ENCODE measurements around the gene LRRC30.
"Not testable (repeated sequence)": the region's sequence is repeated elsewhere in the genome, so short reads cannot be mapped to it uniquely, and the experiment has no call there.

LRRC30 gene

GRCh38 chr18:7230626-7231349 lies at the start of gene LRRC30:
Gene LRRC30 (plus strand): TSS chr18:7231089. CDS start chr18:7231139, 50 bp downstream.
- H3K9me3 ChIP-seq (ENCODE audit: control insufficient read depth, low read depth, low read length) = no peaks in the 10 kb centered on the region
- no peaks in the 10 kb centered on the region for H3K36me3 ChIP-seq (ENCODE audit: control insufficient read depth, low read depth, low read length)
- H3K4me1 ChIP-seq (ENCODE audit: control insufficient read depth, low read depth, low read length) = no peaks in the 10 kb centered on the region
- H3K9ac ChIP-seq (ENCODE audit: low read length) = no peak within 1 kb of the TSS
- H3K27ac ChIP-seq (ENCODE audit: low read length) = no peak within 1 kb of the TSS
- no peak within 1 kb of the TSS for H3K4me3 ChIP-seq (ENCODE audit: low read length)
- no peaks in the 10 kb centered on the region for H3K27me3 ChIP-seq (ENCODE audit: control insufficient read depth, insufficient read depth, low read length)

DNA sequence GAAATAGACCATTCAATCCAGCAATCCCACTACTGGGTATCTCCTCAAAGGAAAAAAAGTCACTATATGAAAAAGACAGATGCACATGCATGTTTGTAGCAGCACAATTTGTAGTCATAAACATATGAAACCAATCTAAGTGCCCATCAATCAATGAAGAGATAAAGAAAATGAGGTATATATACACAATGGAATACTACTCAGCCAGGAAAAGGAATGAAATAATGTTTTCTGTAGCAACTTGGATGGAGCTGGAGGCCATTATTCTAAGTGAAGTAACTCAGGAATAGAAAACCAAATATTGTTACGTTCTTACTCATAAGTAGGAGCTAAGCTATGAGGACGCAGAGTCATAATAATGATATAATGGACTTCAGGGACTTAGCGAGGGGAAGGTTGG lies 45.2 kb upstream of the LRRC30 start:
- Histone ChIP-seq H3K9ac (ENCODE audit: low read length) (no peak overlapping the region), H3K9me3 (ENCODE audit: control insufficient read depth, low read depth, low read length) (no peaks in the 10 kb centered on the region), H3K27me3 (ENCODE audit: control insufficient read depth, insufficient read depth, low read length) (no peaks in the 10 kb centered on the region), H3K36me3 (ENCODE audit: control insufficient read depth, low read depth, low read length) (no peaks in the 10 kb centered on the region), H3K4me3 (ENCODE audit: low read length) (no peak overlapping the region), H3K4me1 (ENCODE audit: control insufficient read depth, low read depth, low read length) (no peaks in the 10 kb centered on the region), H3K27ac (ENCODE audit: low read length) (no peak overlapping the region)

DNA sequence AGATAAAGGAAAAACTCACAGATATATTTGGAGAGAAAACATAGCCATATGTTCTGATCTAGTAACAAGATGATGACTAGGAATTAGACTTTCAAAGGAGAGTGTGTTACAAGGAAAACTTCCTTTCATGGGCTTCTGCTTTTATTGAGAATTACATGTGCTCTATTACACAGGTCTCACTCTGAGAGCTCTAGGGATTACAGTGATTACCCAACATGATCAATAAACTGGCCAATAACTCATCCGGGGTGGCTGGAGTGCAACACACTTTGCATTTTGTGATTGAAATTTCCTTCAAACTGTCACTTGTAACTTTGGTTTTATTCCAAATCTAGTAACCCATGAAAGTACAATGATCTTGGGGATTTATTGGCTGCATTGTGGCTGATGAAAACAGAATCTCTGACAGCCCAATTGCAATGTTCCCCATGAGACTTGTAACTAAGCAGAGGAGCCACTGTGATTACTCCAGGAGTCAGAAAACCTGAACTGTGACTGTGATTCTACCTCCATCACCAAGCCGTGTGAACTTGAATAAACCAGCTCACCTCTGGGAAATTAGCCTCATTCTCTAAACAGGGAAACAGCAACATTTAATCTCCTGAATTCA lies 40.2 kb upstream of the LRRC30 start:
- H3K36me3 ChIP-seq (ENCODE audit: control insufficient read depth, low read depth, low read length) = no peaks in the 10 kb centered on the region
- no peaks in the 10 kb centered on the region for H3K9me3 ChIP-seq (ENCODE audit: control insufficient read depth, low read depth, low read length)
- no peak overlapping the region for H3K27ac ChIP-seq (ENCODE audit: low read length)
- H3K4me1 ChIP-seq (ENCODE audit: control insufficient read depth, low read depth, low read length) = no peaks in the 10 kb centered on the region
- H3K27me3 ChIP-seq (ENCODE audit: control insufficient read depth, insufficient read depth, low read length) = no peaks in the 10 kb centered on the region
- H3K4me3 ChIP-seq (ENCODE audit: low read length) = no peak overlapping the region
- no peak overlapping the region for H3K9ac ChIP-seq (ENCODE audit: low read length)

- H3K9me3 ChIP-seq (ENCODE audit: control insufficient read depth, low read depth, low read length) = no peaks in the 10 kb centered on the region
- H3K4me1 ChIP-seq (ENCODE audit: control insufficient read depth, low read depth, low read length) = no peaks in the 10 kb centered on the region
- H3K9ac ChIP-seq (ENCODE audit: low read length) = no peak overlapping the region
- no peaks in the 10 kb centered on the region for H3K36me3 ChIP-seq (ENCODE audit: control insufficient read depth, low read depth, low read length)
- no peak overlapping the region for H3K27ac ChIP-seq (ENCODE audit: low read length)
- H3K4me3 ChIP-seq (ENCODE audit: low read length) = no peak overlapping the region
- no peaks in the 10 kb centered on the region for H3K27me3 ChIP-seq (ENCODE audit: control insufficient read depth, insufficient read depth, low read length)
These were observed 39.2 kb upstream of the LRRC30 start for GRCh38 chr18:7191736-7192135.

- no peaks in the 10 kb centered on the region for H3K36me3 ChIP-seq (ENCODE audit: control insufficient read depth, low read depth, low read length)
- no peaks in the 10 kb centered on the region for H3K27me3 ChIP-seq (ENCODE audit: control insufficient read depth, insufficient read depth, low read length)
- no peaks in the 10 kb centered on the region for H3K9me3 ChIP-seq (ENCODE audit: control insufficient read depth, low read depth, low read length)
- H3K4me3 ChIP-seq (ENCODE audit: low read length) = no peak overlapping the region
- no peaks in the 10 kb centered on the region for H3K4me1 ChIP-seq (ENCODE audit: control insufficient read depth, low read depth, low read length)
- H3K9ac ChIP-seq (ENCODE audit: low read length) = no peak overlapping the region
- H3K27ac ChIP-seq (ENCODE audit: low read length) = no peak overlapping the region
These were observed 35.6 kb upstream of the LRRC30 start for GRCh38 chr18:7195266-7195665.

- Histone ChIP-seq H3K27me3 (ENCODE audit: control insufficient read depth, insufficient read depth, low read length) (no peaks in the 10 kb centered on the region), H3K9ac (ENCODE audit: low read length) (no peak overlapping the region), H3K9me3 (ENCODE audit: control insufficient read depth, low read depth, low read length) (no peaks in the 10 kb centered on the region), H3K4me3 (ENCODE audit: low read length) (no peak overlapping the region), H3K27ac (ENCODE audit: low read length) (no peak overlapping the region), H3K4me1 (ENCODE audit: control insufficient read depth, low read depth, low read length) (no peaks in the 10 kb centered on the region), H3K36me3 (ENCODE audit: control insufficient read depth, low read depth, low read length) (no peaks in the 10 kb centered on the region)
These were observed 34.5 kb upstream of the LRRC30 start for GRCh38 chr18:7196421-7196820.

- no peaks in the 10 kb centered on the region for H3K27me3 ChIP-seq (ENCODE audit: control insufficient read depth, insufficient read depth, low read length)
- no peaks in the 10 kb centered on the region for H3K9me3 ChIP-seq (ENCODE audit: control insufficient read depth, low read depth, low read length)
- no peak overlapping the region for H3K9ac ChIP-seq (ENCODE audit: low read length)
- no peak overlapping the region for H3K27ac ChIP-seq (ENCODE audit: low read length)
- no peaks in the 10 kb centered on the region for H3K4me1 ChIP-seq (ENCODE audit: control insufficient read depth, low read depth, low read length)
- no peaks in the 10 kb centered on the region for H3K36me3 ChIP-seq (ENCODE audit: control insufficient read depth, low read depth, low read length)
- no peak overlapping the region for H3K4me3 ChIP-seq (ENCODE audit: low read length)
These were observed 33.0 kb upstream of the LRRC30 start for GRCh38 chr18:7197854-7198253.

GRCh38 chr18:7198326-7198725 lies 32.6 kb upstream of the LRRC30 start:
- Histone ChIP-seq H3K4me3 (ENCODE audit: low read length) (no peak overlapping the region), H3K27me3 (ENCODE audit: control insufficient read depth, insufficient read depth, low read length) (no peaks in the 10 kb centered on the region), H3K4me1 (ENCODE audit: control insufficient read depth, low read depth, low read length) (no peaks in the 10 kb centered on the region)

DNA sequence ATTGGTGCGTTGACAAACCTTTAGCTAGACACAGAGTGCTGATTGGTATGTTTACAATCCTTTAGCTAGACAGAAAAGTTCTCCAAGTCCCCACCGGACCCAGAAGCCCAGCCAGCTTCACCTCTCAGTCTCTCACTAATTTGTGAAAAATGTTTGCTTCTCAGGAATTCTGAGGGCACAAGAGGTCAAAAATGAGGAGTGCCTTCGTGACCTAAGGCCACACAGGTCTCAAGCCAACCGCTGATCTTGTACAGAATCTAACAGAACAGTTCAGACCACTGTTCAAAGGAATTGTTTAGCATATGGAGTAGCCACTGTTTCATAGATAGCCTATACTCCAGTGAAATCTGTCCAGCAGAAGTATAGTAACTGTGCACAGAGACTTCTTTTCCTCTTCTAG lies 29.8 kb upstream of the LRRC30 start:
- no peak overlapping the region for H3K4me3 ChIP-seq (ENCODE audit: low read length)
- H3K27ac ChIP-seq (ENCODE audit: low read length) = no peak overlapping the region
- no peaks in the 10 kb centered on the region for H3K9me3 ChIP-seq (ENCODE audit: control insufficient read depth, low read depth, low read length)
- H3K4me1 ChIP-seq (ENCODE audit: control insufficient read depth, low read depth, low read length) = no peaks in the 10 kb centered on the region
- no peak overlapping the region for H3K9ac ChIP-seq (ENCODE audit: low read length)
- H3K36me3 ChIP-seq (ENCODE audit: control insufficient read depth, low read depth, low read length) = no peaks in the 10 kb centered on the region
- H3K27me3 ChIP-seq (ENCODE audit: control insufficient read depth, insufficient read depth, low read length) = no peaks in the 10 kb centered on the region

More at GRCh38 chr18:7198326-7198725, 32.6 kb upstream of the LRRC30 start:
- Histone ChIP-seq H3K9me3 (ENCODE audit: control insufficient read depth, low read depth, low read length) (no peaks in the 10 kb centered on the region), H3K36me3 (ENCODE audit: control insufficient read depth, low read depth, low read length) (no peaks in the 10 kb centered on the region), H3K27ac (ENCODE audit: low read length) (no peak overlapping the region), H3K9ac (ENCODE audit: low read length) (no peak overlapping the region)

- no peaks in the 10 kb centered on the region for H3K27me3 ChIP-seq (ENCODE audit: control insufficient read depth, insufficient read depth, low read length)
- no peak overlapping the region for H3K9ac ChIP-seq (ENCODE audit: low read length)
These were observed 28.7 kb upstream of the LRRC30 start for GRCh38 chr18:7202169-7202568.

DNA sequence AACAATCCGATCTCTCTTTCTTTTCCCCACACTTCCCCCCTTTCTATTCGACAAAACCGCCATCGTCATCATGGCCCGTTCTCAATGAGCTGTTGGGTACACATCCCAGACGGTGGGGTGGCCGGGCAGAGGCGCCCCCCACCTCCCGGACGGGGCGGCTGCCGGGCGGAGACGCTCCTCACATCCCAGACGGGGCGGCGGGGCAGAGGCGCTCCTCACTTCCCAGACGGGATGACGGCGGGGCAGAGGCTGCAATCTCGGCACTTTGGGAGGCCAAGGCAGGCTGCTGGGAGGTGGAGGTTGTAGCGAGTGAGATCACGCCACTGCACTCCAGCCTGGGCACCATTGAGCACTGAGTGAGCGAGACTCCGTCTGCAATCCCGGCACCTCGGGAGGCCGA lies 27.3 kb upstream of the LRRC30 start:
- not testable (repeated sequence) for H3K9ac ChIP-seq (ENCODE audit: low read length); H3K27me3 ChIP-seq (ENCODE audit: control insufficient read depth, insufficient read depth, low read length); H3K9me3 ChIP-seq (ENCODE audit: control insufficient read depth, low read depth, low read length); H3K4me1 ChIP-seq (ENCODE audit: control insufficient read depth, low read depth, low read length); H3K4me3 ChIP-seq (ENCODE audit: low read length); H3K27ac ChIP-seq (ENCODE audit: low read length); H3K36me3 ChIP-seq (ENCODE audit: control insufficient read depth, low read depth, low read length)

More at GRCh38 chr18:7202169-7202568, 28.7 kb upstream of the LRRC30 start:
- Histone ChIP-seq H3K9me3 (ENCODE audit: control insufficient read depth, low read depth, low read length) (no peaks in the 10 kb centered on the region), H3K27ac (ENCODE audit: low read length) (no peak overlapping the region), H3K36me3 (ENCODE audit: control insufficient read depth, low read depth, low read length) (no peaks in the 10 kb centered on the region), H3K4me3 (ENCODE audit: low read length) (no peak overlapping the region), H3K4me1 (ENCODE audit: control insufficient read depth, low read depth, low read length) (peaks cover 1% of the 10 kb centered on the region)

DNA sequence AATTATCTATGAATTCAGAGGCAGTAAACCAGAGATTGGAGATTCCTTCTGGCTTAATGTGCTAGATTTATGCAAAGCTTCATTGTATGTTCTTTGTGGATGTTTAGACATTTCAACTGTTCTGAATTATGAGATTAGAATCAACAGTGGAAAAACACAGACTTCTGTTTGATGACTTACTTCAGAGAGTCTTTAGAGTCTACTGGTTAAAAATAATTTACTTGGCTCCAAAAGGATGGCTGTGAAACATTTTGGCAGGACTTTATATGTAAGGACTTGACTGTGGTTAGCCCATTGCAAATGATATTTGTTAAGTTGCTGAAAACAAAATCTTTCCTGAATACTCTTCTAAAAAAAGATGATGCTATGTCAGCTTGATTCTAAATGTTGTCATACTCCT lies 25.5 kb upstream of the LRRC30 start:
- H3K9ac ChIP-seq (ENCODE audit: low read length) = no peak overlapping the region
- no peaks in the 10 kb centered on the region for H3K9me3 ChIP-seq (ENCODE audit: control insufficient read depth, low read depth, low read length)
- no peaks in the 10 kb centered on the region for H3K27me3 ChIP-seq (ENCODE audit: control insufficient read depth, insufficient read depth, low read length)
- H3K4me3 ChIP-seq (ENCODE audit: low read length) = no peak overlapping the region
- H3K27ac ChIP-seq (ENCODE audit: low read length) = no peak overlapping the region
- peaks cover 8% of the 10 kb centered on the region for H3K4me1 ChIP-seq (ENCODE audit: control insufficient read depth, low read depth, low read length)
- no peaks in the 10 kb centered on the region for H3K36me3 ChIP-seq (ENCODE audit: control insufficient read depth, low read depth, low read length)

Data from iPS-18a (cell line).